HEK293 (cell line): Measurements from ENCODE around the gene R3HDM4.

ENCODE experiments used
- CTCF ChIA-PET: fragments of 350-600 bp; formaldehyde crosslinking; extraction: SDS; loops from one replicate; lab custom pipeline; 2021; ENCODE audit warnings: antibody characterized with exemption; lab: Yijun Ruan, JAX
- POLR2A ChIA-PET: fragments of 300-600 bp; formaldehyde crosslinking; extraction: SDS; loops from one replicate; lab custom pipeline; 2020; ENCODE audit warnings: antibody characterized with exemption, inconsistent platforms; lab: Yijun Ruan, JAX
- H3K27ac ChIP-seq: fragments of 200-500 bp; sonication (Bioruptor generic); 2 replicates; pipeline ENCODE4 v1.5.1; 2014; ENCODE audit warnings: low read depth, low read length, control low read depth, inconsistent platforms; ENCODE audit errors: extremely low read depth
- H3K36me3 ChIP-seq, 2 experiments: fragments of 200-500 bp in 1 of 2; sonication (Bioruptor generic) in 1 of 2; 1 replicate in 1 of 2; 2 replicates in 1 of 2; pipeline ENCODE4 v1.5.1; 2014 to 2017; ENCODE audit warnings: inconsistent platforms in 2 of 2, low read length in 2 of 2; ENCODE audit not compliant: control insufficient read depth in 2 of 2, insufficient read depth in 1 of 2
- H3K4me1 ChIP-seq: fragments of 200-500 bp; sonication (Bioruptor generic); 2 replicates; pipeline ENCODE4 v1.5.1; 2014; ENCODE audit warnings: mild to moderate bottlenecking, low read length, inconsistent platforms; ENCODE audit not compliant: control insufficient read depth, insufficient read depth
- H3K4me3 ChIP-seq: 2 replicates; pipeline ENCODE4 v1.5.1; 2011; ENCODE audit warnings: low read depth, mild to moderate bottlenecking, control low read depth, low read length, moderate library complexity
- H3K9me3 ChIP-seq: fragments of 200-500 bp; sonication (Bioruptor generic); 2 replicates; pipeline ENCODE4 v1.5.1; 2014; ENCODE audit warnings: low read depth, low read length, inconsistent platforms; ENCODE audit not compliant: control insufficient read depth, insufficient read depth
- GLI2 ChIP-seq: fragments of 450-650 bp; formaldehyde crosslinking; IDR thresholded peaks from 2 replicates; pipeline ENCODE4; 2017; ENCODE audit warnings: missing biosample characterization, missing genetic modification characterization, low read depth, borderline replicate concordance
- GLIS1 ChIP-seq: fragments of 450-650 bp; formaldehyde crosslinking; IDR thresholded peaks from 2 replicates; pipeline ENCODE4 v1.5.1; 2016; ENCODE audit warnings: missing biosample characterization, missing genetic modification characterization
- HOXD13 ChIP-seq: sonication (generic); formaldehyde crosslinking; IDR thresholded peaks from 2 replicates; pipeline ENCODE4 v1.8.0; 2022; ENCODE audit warnings: missing genetic modification reagents, borderline replicate concordance
- KLF16 ChIP-seq: fragments of 450-650 bp; formaldehyde crosslinking; IDR thresholded peaks from 2 replicates; pipeline ENCODE4 v1.5.1; 2017; ENCODE audit warnings: missing biosample characterization, missing genetic modification characterization
- KLF8 ChIP-seq: fragments of 450-650 bp; formaldehyde crosslinking; IDR thresholded peaks from 2 replicates; pipeline ENCODE4 v1.5.1; 2016; ENCODE audit warnings: missing biosample characterization, missing genetic modification characterization
- RBAK ChIP-seq: fragments of 450-650 bp; formaldehyde crosslinking; IDR thresholded peaks from 2 replicates; pipeline ENCODE4 v1.5.1; 2016; ENCODE audit warnings: missing biosample characterization, missing genetic modification characterization
- SCRT2 ChIP-seq: fragments of 450-650 bp; formaldehyde crosslinking; IDR thresholded peaks from 2 replicates; pipeline ENCODE4 v1.5.1; 2016; ENCODE audit warnings: missing biosample characterization, missing genetic modification characterization
- SP7 ChIP-seq: fragments of 450-650 bp; formaldehyde crosslinking; IDR thresholded peaks from 2 replicates; pipeline ENCODE4 v1.5.1; 2016; ENCODE audit warnings: missing biosample characterization, missing genetic modification characterization
- ZBTB20 ChIP-seq: fragments of 450-650 bp; formaldehyde crosslinking; IDR thresholded peaks from 2 replicates; pipeline ENCODE4 v1.5.1; 2016; ENCODE audit warnings: missing biosample characterization, missing genetic modification characterization
- ZBTB8A ChIP-seq: fragments of 450-650 bp; formaldehyde crosslinking; IDR thresholded peaks from 2 replicates; pipeline ENCODE4 v1.5.1; 2016; ENCODE audit warnings: missing biosample characterization, missing genetic modification characterization
- ZEB2 ChIP-seq: fragments of 450-650 bp; formaldehyde crosslinking; IDR thresholded peaks from 2 replicates; pipeline ENCODE4 v1.5.1; 2016; ENCODE audit warnings: missing biosample characterization, missing genetic modification characterization
- ZFP69B ChIP-seq: fragments of 450-650 bp; formaldehyde crosslinking; IDR thresholded peaks from 2 replicates; pipeline ENCODE4 v1.5.1; 2016; ENCODE audit warnings: missing biosample characterization, missing genetic modification characterization
- ZNF138 ChIP-seq: fragments of 450-650 bp; formaldehyde crosslinking; IDR thresholded peaks from 2 replicates; pipeline ENCODE4 v1.5.1; 2016; ENCODE audit warnings: missing biosample characterization, missing genetic modification characterization, borderline replicate concordance
- ZNF157 ChIP-seq: fragments of 450-650 bp; formaldehyde crosslinking; IDR thresholded peaks from 2 replicates; pipeline ENCODE4 v1.5.1; 2016; ENCODE audit warnings: missing biosample characterization, missing genetic modification characterization
- ZNF350 ChIP-seq: fragments of 450-650 bp; formaldehyde crosslinking; IDR thresholded peaks from 2 replicates; pipeline ENCODE4 v1.5.0; 2017; ENCODE audit warnings: missing biosample characterization, mild to moderate bottlenecking, missing genetic modification characterization
- ZNF37A ChIP-seq: fragments of 450-650 bp; IDR thresholded peaks from 2 replicates; pipeline ENCODE4 v1.5.1; 2018; ENCODE audit warnings: missing biosample characterization, missing genetic modification characterization
- ZNF391 ChIP-seq: fragments of 450-650 bp; formaldehyde crosslinking; IDR thresholded peaks from 2 replicates; pipeline ENCODE4 v1.5.1; 2016; ENCODE audit warnings: low read depth, missing biosample characterization, missing genetic modification characterization, borderline replicate concordance
- ZNF394 ChIP-seq: fragments of 450-650 bp; formaldehyde crosslinking; IDR thresholded peaks from 2 replicates; pipeline ENCODE4 v1.5.1; 2016; ENCODE audit warnings: missing biosample characterization, missing genetic modification characterization, mild to moderate bottlenecking, moderate library complexity, borderline replicate concordance
- ZNF501 ChIP-seq: fragments of 450-650 bp; formaldehyde crosslinking; IDR thresholded peaks from 2 replicates; pipeline ENCODE4 v1.5.1; 2016; ENCODE audit warnings: missing biosample characterization, missing genetic modification characterization
- ZNF561 ChIP-seq: fragments of 450-650 bp; IDR thresholded peaks from 2 replicates; pipeline ENCODE4 v1.5.1; 2018; ENCODE audit warnings: missing biosample characterization, missing genetic modification characterization, borderline replicate concordance
- ZNF621 ChIP-seq: fragments of 450-650 bp; formaldehyde crosslinking; IDR thresholded peaks from 2 replicates; pipeline ENCODE4 v1.5.1; 2017; ENCODE audit warnings: missing biosample characterization, missing genetic modification characterization
- ZNF658 ChIP-seq: fragments of 450-650 bp; formaldehyde crosslinking; IDR thresholded peaks from 2 replicates; pipeline ENCODE4; 2016; ENCODE audit warnings: missing biosample characterization, missing genetic modification characterization
- ZNF677 ChIP-seq: fragments of 450-650 bp; IDR thresholded peaks from 2 replicates; pipeline ENCODE4 v1.5.0; 2018; ENCODE audit warnings: missing biosample characterization, mild to moderate bottlenecking, missing genetic modification characterization, moderate library complexity
- ZNF701 ChIP-seq: fragments of 450-650 bp; formaldehyde crosslinking; IDR thresholded peaks from 2 replicates; pipeline ENCODE4 v1.5.1; 2016; ENCODE audit warnings: missing biosample characterization, missing genetic modification characterization
- ZNF791 ChIP-seq: fragments of 450-650 bp; formaldehyde crosslinking; IDR thresholded peaks from 2 replicates; pipeline ENCODE4 v1.5.1; 2016; ENCODE audit warnings: missing biosample characterization, missing genetic modification characterization
- ZNF830 ChIP-seq: fragments of 450-650 bp; IDR thresholded peaks from 2 replicates; pipeline ENCODE4 v1.5.0; 2018; ENCODE audit warnings: missing biosample characterization, missing genetic modification characterization, low read depth, mild to moderate bottlenecking, moderate library complexity
- TF ChIP-seq, protein P1 (sequence below): fragments of 450-650 bp; formaldehyde crosslinking; IDR thresholded peaks from 2 replicates; pipeline ENCODE4 v1.5.1; 2016; ENCODE audit warnings: missing biosample characterization, missing genetic modification characterization
- TF ChIP-seq, protein P2 (sequence below): fragments of 450-650 bp; formaldehyde crosslinking; IDR thresholded peaks from 2 replicates; pipeline ENCODE4 v1.5.1; 2016; ENCODE audit warnings: missing biosample characterization, missing genetic modification characterization
- TF ChIP-seq, protein P3 (sequence below): fragments of 450-650 bp; formaldehyde crosslinking; IDR thresholded peaks from 2 replicates; pipeline ENCODE4 v1.5.1; 2016; ENCODE audit warnings: missing biosample characterization, missing genetic modification characterization

R3HDM4 gene

DNA sequence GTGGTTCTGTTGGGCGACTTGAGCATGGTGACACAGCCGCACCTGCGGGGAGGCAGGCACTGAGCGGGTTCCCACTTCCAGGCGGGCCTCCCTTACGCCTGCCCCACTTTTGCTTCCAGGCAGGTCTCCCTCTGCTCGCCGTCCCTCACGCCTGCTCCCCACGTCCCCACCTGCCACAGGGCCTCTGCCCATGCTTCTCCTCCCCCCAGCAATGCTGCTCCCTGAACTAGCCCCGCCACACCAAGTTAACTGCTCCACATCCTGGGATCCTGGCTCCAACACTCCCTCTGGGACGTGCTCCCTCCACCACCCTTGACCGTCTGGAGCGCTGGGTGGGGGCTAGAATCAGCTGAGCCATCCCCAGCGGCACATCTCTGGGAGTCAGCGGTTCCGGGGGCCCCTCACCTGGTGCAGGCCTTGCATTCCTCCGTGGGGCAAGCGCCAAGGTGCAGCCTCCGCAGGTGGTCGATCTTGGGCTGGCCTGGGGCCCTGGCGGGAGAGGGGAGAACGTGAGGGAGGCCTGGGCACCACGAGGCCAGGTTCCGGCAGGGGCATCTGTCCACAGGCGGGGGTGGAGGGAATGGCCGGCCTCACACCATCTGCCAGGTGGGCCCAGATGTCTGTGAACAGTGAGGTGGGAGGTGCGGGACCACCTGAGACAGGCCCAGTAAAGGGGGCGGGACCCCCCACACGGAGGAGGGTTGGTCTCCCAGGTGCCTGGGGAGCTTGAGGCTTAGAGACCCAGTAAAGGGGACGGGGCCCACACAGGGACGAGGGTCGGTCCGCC is 44.4 kb downstream of the R3HDM4 start (continued):
- TF ChIP-seq, protein P1, sequence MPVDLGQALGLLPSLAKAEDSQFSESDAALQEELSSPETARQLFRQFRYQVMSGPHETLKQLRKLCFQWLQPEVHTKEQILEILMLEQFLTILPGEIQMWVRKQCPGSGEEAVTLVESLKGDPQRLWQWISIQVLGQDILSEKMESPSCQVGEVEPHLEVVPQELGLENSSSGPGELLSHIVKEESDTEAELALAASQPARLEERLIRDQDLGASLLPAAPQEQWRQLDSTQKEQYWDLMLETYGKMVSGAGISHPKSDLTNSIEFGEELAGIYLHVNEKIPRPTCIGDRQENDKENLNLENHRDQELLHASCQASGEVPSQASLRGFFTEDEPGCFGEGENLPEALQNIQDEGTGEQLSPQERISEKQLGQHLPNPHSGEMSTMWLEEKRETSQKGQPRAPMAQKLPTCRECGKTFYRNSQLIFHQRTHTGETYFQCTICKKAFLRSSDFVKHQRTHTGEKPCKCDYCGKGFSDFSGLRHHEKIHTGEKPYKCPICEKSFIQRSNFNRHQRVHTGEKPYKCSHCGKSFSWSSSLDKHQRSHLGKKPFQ (tag by site-specific recombination): no peak
- TF ChIP-seq, protein P2, sequence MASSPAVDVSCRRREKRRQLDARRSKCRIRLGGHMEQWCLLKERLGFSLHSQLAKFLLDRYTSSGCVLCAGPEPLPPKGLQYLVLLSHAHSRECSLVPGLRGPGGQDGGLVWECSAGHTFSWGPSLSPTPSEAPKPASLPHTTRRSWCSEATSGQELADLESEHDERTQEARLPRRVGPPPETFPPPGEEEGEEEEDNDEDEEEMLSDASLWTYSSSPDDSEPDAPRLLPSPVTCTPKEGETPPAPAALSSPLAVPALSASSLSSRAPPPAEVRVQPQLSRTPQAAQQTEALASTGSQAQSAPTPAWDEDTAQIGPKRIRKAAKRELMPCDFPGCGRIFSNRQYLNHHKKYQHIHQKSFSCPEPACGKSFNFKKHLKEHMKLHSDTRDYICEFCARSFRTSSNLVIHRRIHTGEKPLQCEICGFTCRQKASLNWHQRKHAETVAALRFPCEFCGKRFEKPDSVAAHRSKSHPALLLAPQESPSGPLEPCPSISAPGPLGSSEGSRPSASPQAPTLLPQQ (tag by site-specific recombination): peak; percentile 95
- TF ChIP-seq RBAK (tag by site-specific recombination) (no peak), ZNF157 (tag by site-specific recombination) (no peak), HOXD13 (CRISPR knock-in tag) (no peak), ZNF501 (no peak), KLF8 (no peak), KLF16 (no peak), GLIS1 (peak; percentile 40; the same call in 1 of the 2 replicates), SCRT2 (tag by site-specific recombination) (peak; percentile 74)
- TF ChIP-seq, protein P3, sequence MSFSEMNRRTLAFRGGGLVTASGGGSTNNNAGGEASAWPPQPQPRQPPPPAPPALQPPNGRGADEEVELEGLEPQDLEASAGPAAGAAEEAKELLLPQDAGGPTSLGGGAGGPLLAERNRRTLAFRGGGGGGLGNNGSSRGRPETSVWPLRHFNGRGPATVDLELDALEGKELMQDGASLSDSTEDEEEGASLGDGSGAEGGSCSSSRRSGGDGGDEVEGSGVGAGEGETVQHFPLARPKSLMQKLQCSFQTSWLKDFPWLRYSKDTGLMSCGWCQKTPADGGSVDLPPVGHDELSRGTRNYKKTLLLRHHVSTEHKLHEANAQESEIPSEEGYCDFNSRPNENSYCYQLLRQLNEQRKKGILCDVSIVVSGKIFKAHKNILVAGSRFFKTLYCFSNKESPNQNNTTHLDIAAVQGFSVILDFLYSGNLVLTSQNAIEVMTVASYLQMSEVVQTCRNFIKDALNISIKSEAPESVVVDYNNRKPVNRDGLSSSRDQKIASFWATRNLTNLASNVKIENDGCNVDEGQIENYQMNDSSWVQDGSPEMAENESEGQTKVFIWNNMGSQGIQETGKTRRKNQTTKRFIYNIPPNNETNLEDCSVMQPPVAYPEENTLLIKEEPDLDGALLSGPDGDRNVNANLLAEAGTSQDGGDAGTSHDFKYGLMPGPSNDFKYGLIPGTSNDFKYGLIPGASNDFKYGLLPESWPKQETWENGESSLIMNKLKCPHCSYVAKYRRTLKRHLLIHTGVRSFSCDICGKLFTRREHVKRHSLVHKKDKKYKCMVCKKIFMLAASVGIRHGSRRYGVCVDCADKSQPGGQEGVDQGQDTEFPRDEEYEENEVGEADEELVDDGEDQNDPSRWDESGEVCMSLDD: no peak
- TF ChIP-seq, all 188 proteins: peak for 7

DNA sequence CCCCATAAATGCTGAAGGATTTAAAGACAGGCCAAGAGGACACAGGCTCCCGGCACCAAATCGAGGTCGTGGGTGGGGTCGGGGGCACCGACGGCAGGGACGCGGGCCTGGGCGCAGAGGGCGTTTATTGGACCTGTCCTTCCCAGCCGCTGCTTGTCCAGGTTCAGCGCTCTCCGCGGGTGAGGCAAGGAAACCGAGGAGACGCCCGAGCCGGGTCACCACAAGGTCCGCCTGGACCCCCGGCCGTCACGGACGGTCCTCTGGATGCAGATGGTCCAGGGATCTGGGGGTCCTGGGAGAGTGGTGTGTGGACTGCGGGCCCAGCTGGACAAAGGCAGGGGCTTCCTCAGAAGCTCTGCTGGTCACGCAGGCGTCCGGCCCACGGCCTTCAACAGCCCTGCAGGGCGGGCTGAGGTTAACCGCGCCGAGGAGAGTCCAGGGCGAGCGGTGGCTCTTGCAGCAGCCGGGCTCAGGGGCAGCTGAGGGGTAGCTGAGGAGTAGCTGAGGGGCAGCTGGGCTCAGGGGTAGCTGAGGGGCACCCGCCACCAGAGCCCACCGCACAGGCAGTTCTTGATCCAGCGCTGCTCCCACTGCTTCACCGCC is 45.1 kb downstream of the R3HDM4 start:
- H3K36me3 ChIP-seq: peaks cover 7 to 38% of the 10 kb centered on the region in 2 experiments; a peak in 2 of 3 replicates
- no peak for TF ChIP-seq ZBTB8A (tag by site-specific recombination)
- TF ChIP-seq GLI2 (tag by site-specific recombination): no peak
- TF ChIP-seq ZNF394 (tag by site-specific recombination): peak; percentile 96
- TF ChIP-seq, all 188 proteins: peak for 1
- ChIA-PET POLR2A (interaction anchor here (0.5 kb wide), 1 partner anchor 51 kb away, joined by 5 read pairs; no protein-coding TSS in a partner anchor), CTCF (no interaction called here)
- no peaks in the 10 kb centered on the region for H3K9me3 ChIP-seq
- H3K4me1 ChIP-seq: no peaks in the 10 kb centered on the region; the same call in 1 of the 2 replicates
- H3K27ac ChIP-seq: no peak overlapping the region
- no peak overlapping the region for H3K4me3 ChIP-seq

DNA sequence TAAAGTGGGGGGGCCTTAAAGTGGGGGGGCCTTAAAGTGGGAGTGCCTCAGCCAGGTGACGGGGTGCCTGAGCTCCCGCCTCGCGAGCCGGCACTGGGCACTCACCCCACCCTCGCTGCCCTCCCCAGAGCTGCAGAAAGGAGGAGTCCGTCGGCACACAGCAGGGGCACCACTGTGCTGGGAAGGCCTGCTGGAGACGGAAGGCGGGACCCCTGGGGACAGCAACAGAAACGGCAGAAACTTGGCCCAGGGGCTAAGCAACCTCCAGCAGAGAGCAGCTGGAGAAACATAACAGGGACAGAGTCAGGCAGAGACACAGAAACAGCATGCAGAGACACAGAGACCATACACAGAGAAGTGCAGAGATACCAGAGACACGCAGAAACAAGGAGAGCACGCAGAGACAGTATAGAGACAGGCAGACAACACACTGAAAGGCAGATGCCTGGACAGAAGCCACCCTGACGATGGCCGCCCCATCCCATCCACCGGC is 45.7 kb downstream of the R3HDM4 start:
- ChIA-PET POLR2A (no interaction called here), CTCF (no interaction called here)
- Histone ChIP-seq H3K4me3 (no peak overlapping the region), H3K4me1 (no peaks in the 10 kb centered on the region; the same call in 1 of the 2 replicates), H3K27ac (no peak overlapping the region), H3K36me3 (peaks cover 7 to 38% of the 10 kb centered on the region in 2 experiments; a peak in 2 of 3 replicates), H3K9me3 (no peaks in the 10 kb centered on the region)
- TF ChIP-seq ZNF621 (tag by site-specific recombination) (no peak), ZEB2 (tag by site-specific recombination) (no peak), ZNF37A (tag by site-specific recombination) (no peak), ZBTB20 (tag by site-specific recombination) (no peak), ZNF830 (tag by site-specific recombination) (no peak), ZNF561 (tag by site-specific recombination) (no peak), ZFP69B (tag by site-specific recombination) (no peak), ZNF391 (no peak), ZNF138 (tag by site-specific recombination) (no peak), ZNF701 (tag by site-specific recombination) (no peak), ZNF350 (tag by site-specific recombination) (no peak), ZNF791 (tag by site-specific recombination) (no peak), SP7 (tag by site-specific recombination) (peak; percentile 47; the same call in 1 of the 2 replicates), ZNF658 (tag by site-specific recombination) (no peak), KLF16 (no peak), ZNF677 (tag by site-specific recombination) (no peak)
